ENCODE data around the gene GPR137B.
"Not testable (repeated sequence)": the region's sequence is repeated elsewhere in the genome, so short reads cannot be mapped to it uniquely, and the experiment has no call there.

GPR137B gene

DNA sequence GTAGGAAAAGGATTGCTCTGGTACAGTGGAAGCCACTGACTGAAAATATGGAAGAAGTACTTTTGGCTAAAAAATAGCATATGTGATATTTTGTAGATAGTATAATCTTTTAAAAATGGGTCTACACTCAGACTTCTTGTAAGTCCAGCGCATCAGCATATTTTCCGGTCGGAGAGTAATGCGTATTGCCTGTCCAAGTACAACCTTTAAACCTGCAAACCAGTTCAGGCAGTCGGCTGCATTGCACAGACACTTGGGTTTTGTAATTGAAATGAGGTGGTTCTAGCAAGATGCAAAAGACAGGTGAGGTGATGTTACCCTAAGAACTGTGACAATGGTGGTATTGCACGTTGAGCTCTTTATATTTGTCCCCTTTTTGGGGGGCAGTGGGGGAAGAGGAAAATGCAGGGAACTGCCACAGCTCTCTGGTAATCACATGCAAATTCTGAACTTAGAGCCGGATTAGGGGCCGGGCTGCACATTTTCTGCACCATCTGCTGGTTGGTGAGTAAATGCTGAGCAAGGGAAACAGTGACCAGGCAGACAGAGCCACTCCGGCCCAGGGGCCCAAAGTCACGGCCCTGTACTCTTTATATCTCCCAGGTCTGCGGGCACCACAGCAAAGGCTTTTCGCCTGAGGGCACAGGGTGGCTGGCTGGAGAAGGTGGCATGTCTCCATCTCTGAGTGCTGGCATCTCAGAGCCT lies 2.3 kb downstream of the GPR137B start:
- DNase-seq (ENCODE audit: low spot score): no peak

DNA sequence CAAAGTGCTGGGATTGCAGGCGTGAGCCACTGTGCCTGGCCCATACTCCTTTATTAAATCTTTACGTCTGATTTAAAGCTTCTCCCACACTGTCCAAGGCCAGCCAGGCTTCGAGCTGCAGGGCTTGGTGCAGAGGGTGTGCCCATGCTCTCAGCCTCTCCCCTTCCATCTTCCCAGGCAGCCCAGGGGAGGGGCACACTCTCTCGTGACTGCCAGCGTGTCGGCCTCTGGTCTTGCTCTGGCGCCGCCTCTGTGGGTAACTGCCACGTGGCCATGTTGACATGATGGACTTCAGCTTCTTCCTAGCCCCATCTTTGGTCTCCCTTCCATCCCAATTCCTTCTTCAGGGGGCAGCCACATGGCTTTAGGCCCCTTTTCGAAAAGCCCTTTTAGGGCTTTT lies 4.7 kb downstream of the GPR137B start:
- DNase-seq (ENCODE audit: low spot score): no peak

DNA sequence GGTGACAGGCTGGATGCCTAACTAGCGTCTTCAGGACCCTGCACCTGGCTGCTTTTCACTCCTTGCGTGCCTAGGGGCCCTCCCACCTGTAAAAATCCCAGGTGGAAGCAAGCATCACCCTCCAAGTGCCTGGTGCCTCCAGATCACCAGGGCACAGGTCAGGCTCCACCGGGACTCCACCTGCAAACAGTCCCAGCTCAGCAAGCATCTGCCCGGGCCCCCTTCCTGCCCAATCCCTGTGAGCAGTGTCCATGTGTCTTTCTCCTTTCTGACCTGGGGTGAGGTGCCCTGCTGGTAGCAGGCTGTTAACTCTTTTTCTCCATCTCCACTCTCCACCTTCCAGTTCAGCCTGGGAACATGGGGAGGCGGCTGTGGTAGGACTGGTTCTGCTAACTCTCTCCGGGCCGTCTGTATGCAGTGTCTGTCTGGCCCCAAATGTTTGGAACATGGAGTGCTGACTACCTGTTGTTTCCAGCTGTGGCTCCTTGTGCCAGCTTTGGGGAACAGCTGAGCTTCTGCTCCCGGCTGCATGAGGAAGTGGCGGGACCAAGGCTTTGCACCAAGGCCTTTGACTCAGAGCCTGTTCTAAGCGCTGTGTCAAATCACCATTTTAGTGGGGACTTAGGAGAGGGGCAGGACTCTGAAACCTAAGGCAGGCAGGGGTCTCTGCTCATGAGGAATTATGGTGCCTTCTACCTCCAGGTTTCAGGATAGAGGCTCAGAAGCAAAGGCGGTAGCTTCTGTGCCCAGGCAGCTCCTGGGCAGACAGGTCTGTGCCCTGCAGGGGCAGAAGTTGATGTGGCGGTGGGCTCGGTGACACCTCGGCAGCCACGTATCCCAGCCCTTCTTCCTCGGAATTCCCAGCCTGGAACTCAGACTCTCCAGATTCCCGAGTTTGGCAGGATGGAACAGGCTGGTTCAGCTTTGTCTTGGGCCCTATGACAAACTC lies 5.5 kb downstream of the GPR137B start:
- DNase-seq (ENCODE audit: low spot score): no peak

DNA sequence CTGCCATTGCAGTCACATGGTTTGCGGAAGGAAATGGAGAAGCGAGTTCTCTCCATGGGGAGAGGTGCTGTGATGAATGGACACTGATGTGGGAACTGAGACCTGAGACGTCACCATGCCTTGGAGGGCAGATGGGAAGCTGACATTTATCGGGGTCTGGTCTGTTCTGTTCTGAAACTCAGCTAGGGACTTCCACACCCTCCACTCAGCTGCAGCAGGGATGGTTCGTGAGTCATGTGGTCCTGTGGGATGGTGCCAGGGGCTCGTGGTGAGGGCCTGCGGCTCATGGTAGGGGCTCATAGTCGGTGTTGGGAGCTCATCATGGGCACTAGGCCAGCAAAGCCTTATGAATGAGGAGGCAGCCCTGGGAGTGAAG lies 6.1 kb downstream of the GPR137B start:
- no peak for DNase-seq (ENCODE audit: low spot score)

DNA sequence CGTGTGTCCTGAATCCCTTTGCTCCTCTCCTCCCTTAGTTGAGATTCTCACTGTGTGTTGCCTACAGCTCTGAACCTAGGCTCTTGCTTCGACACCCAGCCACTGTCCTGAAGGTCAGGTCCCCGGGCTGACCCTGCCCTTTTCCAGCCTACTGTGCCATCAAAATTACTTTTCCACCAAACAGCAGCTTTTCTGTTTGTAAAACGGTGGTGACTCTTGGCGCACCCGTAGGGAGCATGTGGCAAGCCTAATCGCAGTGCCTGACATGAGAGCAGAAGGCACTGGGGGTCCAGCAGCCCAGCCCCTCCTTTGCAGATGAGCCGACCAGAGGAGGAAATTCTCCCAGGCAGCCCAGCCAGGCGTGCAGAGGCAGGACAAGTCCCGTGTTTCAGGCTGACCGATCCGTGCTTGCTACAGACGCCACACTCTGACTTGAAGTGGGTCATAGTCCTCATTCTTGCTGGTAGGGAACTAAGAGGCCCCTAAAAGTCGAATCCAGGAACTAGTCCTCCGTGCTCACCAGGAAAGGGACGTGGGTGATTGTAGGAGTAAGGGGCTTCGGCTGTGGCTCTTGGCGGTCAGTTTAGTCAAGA lies 6.8 kb downstream of the GPR137B start:
- no peak for DNase-seq (ENCODE audit: low spot score)

DNA sequence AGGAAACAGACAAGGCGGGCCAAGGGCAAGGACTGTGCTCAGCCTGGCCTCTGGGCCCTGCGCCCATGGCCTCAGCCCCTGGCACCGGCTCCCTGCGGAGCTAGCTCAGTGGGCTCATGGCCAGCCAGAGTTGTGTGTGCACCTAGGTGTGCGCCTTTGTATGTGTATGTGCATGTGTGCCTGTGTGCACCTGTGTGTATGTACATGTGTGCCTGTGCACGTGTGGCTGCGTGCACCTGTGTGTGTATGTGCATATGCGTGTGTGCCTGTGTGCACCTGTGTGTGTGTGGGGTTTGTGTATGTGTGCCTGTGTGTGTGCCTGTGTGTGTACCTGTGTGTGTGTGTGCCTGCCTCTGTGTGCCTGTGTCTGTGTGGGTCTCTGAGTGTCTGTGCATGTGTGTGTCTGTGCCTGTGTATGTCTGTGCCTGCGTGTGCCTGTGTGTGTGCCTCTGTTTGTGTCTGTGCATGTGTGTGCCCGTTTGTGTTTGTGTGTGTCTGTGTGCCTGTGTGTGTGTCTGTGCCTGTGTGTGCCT lies 7.4 kb downstream of the GPR137B start:
- DNase-seq (ENCODE audit: low spot score): no peak

DNA sequence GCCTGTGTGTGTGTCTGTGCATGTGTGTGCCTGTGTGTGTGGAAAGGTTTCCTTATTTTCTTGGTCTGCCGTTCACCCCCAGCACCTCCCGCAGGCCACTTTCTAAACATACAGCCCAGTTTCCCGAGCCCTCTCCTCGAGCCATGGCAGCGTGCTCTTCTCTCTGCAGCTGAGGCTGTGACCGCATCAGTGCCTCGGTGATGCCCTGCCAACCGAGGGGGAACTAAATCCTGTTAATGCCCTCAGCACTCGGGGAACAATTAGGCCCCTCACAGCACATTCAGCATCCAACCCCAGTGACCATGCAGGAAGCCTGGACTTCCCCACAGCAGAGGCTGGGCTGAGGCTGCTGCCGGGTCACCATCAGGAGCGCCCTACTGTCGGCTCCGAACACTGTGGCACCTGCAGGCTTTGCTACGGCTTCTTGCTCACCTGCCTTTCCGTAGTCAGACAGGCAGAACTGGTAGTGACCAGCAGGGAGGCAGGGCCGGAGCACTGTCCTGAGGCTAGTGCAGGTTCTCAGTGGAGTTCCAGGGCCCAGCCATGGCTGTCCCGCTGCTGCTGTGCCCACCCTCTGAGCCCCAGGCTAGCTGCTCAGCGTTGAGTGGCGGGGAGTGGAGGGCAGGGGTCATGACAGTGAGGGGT lies 8.1 kb downstream of the GPR137B start:
- no peak for DNase-seq (ENCODE audit: low spot score)

DNA sequence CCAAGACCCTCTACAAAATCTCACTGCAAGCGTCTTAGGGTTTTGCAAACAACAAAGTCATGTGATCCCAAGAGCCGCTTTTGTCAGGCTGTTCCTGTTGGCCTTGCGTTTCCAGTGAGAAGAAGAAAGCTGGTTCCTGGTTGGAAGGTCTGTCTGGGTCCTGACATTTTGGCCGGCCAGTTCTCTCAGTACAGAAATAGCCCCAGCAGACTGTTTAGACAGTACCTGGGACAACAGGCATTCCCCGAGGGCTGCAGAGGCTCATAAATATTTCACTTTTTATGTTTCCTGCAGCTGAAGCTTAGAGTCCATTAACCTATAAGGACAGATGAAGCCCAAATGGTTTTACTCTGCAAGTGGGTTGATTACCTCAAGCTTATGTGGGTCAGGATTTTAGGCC lies 8.6 kb downstream of the GPR137B start:
- DNase-seq (ENCODE audit: low spot score): no peak

DNA sequence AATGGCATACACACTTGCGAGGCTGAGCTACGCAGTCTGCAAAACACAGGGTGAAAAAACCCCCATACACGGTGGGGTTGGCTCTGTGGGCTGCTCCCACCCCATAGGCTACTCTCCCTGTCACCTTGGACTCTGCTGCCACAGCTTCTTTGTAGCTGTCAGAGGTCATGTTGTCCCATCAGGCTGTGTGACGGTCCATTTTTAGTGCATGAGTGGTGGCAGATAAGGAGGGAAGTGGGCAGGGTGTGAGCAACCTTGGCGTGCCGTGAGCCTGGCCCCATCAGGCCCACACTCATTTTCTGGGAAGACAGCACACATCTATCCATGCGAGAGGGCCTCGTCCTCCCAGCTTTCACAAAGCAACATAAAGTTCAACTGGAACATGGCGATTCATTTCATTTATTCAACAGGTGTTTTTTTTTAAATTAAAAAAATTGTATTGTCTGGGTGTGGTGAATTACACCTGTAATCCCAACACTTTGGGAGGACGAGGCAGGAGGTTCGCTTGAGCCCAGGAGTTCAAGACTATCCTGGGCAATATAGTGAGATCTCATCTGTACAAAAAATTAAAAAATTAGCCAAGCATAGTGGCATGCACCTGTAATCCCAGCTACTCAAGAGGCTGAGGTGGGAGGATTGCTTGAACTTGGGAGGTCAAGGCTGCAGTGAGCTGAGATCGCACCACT lies 9.5 kb downstream of the GPR137B start:
- DNase-seq (ENCODE audit: low spot score): no peak

DNA sequence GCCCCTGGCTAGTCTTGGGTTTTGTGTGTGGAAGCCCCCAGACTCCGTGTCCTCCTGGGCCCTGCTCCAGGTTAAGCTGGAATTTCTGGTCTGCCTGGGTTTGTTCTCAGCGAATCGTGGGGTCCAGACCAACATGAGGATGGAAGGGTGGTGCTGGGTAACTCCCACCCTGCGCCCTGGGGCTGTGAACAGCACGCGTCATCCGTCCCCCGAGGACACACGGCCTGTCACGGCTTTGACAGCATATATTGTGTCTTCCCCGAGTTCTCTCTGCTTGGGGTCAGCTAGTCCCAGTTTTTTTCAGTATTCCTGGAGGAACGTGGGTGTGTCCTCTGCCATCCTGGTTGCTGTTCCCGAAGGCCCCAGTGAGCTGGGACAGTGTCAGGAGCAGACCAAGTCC lies 11.8 kb downstream of the GPR137B start:
- no peak for DNase-seq (ENCODE audit: low spot score)

DNA sequence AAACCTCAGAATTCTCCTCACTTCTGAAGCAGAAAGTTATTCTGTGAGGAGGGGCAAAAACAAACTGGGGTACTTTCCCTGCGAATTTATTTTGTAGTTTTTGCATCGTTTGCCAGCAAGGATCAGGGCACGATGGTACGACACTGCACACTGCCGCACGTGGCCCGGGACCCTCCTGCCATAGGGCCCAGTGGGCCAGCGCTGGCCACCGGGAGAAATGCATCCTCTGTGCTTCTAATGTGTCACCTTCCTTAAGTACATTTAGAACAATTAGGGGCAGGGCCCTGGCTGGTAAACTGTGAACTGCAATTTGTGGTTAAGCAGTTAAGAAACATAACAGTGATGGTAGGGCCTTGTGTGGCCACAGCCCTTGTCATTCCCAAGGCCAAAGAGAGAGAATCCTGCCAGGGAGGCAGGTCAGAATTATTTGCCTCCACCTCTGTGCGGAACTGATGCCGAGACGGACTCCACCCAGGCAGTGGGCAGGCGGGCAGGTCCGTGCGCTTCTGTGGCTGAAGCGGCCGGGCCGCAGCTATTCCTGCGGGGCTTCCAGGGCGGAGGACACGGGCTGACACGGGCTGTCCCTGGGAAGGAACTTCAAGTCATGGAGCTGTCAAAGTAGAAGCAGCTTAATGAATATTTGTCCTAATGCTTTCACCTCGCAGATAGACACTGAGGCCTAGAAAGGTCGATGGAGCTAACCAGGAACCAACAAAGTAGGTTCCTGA lies 12.5 kb downstream of the GPR137B start:
- DNase-seq (ENCODE audit: low spot score): no peak

DNA sequence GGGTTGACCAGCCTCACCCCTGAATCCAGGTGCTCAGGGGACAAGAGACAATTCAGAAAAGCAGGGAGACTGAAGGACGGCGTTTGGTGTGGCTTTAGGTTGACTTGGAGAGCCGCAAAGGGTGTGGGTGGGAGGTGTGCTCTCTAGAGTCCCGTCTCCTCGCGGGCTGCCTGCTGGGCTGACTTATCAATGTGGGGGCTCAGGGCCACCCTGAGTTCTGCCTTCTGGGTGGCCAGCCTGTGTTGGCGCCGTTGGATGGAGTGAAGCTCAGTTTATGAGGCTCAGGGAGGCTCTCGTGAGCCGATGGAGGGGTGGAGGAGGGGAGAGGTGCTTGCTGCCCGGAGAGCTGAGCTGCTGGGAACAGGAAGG lies 13.0 kb downstream of the GPR137B start:
- DNase-seq (ENCODE audit: low spot score): no peak

DNA sequence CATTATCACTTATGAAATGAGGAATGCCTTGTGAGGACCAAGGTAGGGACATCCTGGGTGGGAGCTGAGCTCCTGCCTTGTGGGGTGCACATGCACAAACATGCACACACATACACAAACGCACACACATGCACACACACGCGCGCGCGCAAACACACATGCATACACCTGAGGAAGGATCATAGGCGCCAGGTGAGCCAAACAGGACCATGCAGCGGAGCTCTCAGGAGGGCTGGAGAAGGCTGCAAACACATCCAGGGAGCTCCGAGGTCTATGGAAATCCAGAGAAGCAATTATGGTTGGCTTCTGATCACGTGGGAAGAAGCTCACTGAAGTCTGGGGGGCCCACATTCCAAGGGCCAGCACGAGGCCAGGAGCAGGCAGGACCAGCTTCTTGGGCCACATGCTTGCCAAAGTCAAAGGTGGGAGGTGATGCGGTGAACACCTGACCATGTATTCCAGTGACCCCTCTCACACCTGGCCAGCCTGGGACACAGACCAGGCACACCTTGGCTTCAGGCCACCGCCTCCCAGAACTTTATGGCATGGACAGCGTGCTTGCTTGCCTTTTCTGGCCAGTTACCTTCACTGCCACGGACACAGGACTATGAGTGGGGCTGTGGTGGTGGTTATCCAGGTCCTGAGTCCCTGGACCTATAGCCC lies 13.6 kb downstream of the GPR137B start:
- no peak for DNase-seq (ENCODE audit: low spot score)

DNA sequence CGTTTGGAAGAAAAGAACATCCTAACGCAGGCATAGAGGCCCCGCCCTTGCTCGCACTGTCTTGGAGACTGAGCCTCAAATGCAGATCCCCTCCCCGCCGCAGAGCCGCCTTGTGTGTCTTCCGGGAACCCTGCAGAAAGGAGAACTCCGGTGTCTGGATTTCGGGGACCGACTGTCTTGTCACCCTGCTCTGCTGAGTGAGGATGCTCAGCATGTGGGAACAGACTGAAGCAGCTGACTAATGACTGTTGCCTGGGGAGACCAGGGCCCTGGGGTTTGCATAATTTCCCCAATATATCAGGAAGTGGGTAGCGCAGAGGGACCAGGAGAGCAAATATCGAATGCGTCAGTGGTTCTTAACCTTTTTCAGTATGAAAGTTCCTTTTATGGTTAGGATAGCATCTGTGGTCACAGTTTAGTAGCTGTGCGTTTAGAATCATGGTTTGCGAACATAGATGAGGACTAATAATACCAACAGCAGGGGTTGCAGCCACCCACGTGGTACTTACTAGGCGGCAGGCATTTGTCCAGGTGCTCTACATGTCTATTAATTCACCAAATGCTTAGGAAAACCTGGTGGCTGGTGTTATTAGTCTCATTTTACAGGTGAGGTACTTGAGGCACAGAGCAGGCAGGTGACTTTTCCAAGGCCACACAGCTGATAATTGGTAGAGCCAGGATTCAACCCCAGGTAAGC lies 14.3 kb downstream of the GPR137B start:
- DNase-seq (ENCODE audit: low spot score): no peak

DNA sequence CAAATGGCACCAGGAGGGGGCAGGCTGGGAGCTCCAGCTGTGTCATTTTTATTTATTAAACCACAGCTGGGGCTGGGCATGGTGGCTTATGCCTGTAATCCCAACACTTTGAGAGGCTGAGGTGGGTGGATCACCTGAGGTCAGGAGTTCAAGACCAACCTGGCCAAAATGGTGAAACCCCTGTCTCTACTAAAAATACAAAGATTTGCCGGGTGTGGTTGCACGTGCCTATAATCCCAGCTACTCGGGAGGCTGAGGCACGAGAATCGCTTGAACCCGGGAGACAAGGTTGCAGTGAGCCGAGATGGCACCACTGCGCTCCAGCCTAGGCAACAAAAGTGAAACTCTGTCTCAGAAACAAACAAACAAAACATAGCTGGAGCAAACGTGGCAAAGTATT lies 15.7 kb downstream of the GPR137B start:
- not testable (repeated sequence) for DNase-seq (ENCODE audit: low spot score)

DNA sequence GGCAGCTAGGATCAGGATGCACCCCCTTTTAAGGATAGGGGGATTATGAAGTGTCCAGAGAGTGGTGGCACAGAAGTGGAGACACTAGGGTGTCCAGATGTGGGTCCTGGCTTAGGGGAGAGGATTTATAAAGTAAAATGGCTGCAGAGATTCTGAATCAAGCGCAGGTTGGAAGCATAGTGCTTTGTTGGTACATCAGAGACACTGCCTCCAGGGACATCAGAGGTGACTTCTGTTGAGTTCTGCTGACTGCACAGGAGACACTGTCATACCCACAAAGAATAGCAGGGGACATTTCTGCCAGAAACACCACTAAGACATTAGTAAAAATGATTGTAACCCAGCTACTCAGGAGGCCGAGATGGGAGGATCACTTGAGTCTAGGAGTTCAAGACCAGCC lies 16.4 kb downstream of the GPR137B start:
- no peak for DNase-seq (ENCODE audit: low spot score)

DNA sequence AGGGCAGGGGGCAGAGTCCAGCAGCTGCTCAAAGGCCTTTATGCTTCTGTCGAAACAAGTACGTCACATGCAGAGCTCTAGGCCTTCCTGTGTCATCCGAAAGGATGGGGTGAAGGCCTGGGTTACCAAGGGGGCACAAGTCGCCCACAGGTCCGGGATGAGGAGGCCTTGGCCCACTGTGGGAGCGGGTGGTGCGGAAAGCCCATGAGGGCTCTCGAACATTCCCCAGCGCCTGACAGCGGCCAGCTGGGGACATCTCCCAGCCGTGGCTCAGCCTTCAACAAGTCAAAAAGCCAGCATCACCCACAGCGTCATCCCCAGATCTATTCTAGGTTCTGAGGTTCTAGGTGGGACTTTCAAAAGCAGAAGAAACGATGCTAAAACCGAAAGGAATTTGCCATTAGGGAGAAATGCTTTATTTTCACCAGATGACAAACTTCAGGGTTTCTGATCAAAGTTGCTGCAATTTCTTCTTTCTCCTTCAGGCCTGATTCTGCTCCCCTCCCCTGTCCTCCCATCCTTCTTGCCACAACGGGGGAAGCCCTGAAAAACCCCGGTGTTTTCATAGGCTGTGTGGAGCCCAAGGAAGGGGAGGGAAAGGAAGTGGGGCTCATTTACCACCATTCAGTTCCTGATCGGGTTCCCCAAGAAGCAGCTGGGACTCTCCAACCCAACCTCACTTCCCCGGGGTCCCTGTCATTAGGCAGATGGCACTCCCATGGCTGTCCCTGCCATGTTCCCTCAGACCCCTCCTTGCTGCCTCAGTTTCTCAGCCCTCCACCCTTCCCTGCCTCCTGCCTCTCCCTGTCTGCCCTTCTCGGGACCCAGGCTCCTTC lies 17.6 kb downstream of the GPR137B start:
- no peak for DNase-seq (ENCODE audit: low spot score)

DNA sequence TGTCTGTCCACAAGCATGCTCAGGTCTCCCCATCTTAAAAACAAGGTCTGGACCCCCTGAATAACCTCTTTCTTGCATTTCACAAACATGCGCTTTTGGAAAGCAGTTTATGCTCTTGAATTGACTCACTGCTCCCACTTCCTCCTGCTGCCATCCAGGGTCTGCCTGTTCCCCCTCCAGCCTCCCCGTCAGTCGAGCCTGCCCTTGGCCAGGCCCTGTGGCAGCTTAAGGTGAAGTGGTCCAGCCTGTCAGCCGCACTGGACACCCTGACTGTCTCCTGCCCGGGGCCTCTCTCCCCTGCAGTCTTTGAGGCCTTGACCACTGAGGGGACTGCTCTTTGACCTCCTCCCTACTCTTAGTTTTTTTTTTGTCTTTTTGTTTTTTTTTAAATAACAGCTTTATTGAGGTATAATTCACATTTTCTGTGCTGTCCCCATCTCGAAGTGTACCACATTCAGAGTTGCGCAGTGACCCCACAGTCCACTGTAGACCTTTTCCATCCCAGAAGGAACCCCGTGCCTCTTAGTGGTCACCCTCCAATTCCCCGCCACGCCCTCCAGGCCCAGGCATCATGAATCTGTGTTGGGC lies 18.3 kb downstream of the GPR137B start:
- DNase-seq (ENCODE audit: low spot score): no peak

DNA sequence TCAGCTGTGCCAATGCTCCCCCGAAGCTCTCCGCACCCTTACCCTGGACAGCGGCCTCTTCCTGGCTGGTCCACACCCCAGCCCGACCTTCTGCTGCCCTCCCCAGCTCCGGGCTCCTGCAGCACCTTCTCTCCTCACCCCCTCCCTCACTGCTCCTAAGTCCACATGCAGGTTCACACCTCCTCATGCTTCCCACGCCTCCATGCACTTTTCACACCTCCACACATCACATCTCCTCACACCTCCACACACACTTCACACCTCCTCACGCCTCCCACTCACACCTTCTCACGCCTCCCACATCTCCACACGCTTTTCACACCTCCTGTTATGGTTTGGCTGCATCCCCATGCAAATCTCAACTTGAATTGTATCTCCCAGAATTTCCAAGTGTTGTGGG lies 18.9 kb downstream of the GPR137B start:
- DNase-seq (ENCODE audit: low spot score): no peak

All from hepatic stellate cell (primary cell).